Smooth muscle cell (in vitro differentiated cells): ENCODE data around the gene SCAMP1. TPM values are rescaled to one million over a fixed set of nuclear protein-coding genes. Genes with fewer than 3 reads are reported as not detected.

Experiments
- DNase-seq: peaks from one replicate; lab custom pipeline; 2025; ENCODE audit not compliant: unreplicated experiment; lab: John Stamatoyannopoulos, UW
- H2AFZ ChIP-seq: fragments of 200-600 bp; sonication (generic); 2 replicates; pipeline ENCODE4 v1.6.0; 2016; ENCODE audit warnings: antibody characterized with exemption, low read depth, mild to moderate bottlenecking
- H3F3A ChIP-seq: fragments of 200-600 bp; sonication (generic); 2 replicates; pipeline ENCODE4 v1.6.0; 2017; ENCODE audit warnings: antibody characterized with exemption, low read depth
- H3K27ac ChIP-seq: fragments of 200-600 bp; sonication (generic); 2 replicates; pipeline ENCODE4 v1.5.1; 2016; ENCODE audit warnings: low read depth, mild to moderate bottlenecking
- H3K27me3 ChIP-seq: fragments of 200-600 bp; sonication (generic); 2 replicates; pipeline ENCODE4 v1.6.1; 2016; ENCODE audit warnings: low read depth, mild to moderate bottlenecking
- H3K36me3 ChIP-seq: fragments of 200-600 bp; sonication (generic); 2 replicates; pipeline ENCODE4 v1.5.1; 2016; ENCODE audit warnings: low read depth
- H3K4me1 ChIP-seq: fragments of 200-600 bp; sonication (generic); 2 replicates; pipeline ENCODE4 v1.5.1; 2016; ENCODE audit warnings: low read depth
- H3K4me2 ChIP-seq: fragments of 200-600 bp; sonication (generic); 2 replicates; pipeline ENCODE4 v1.6.0; 2016; ENCODE audit warnings: mild to moderate bottlenecking
- H3K4me3 ChIP-seq: fragments of 200-600 bp; sonication (generic); 2 replicates; pipeline ENCODE4 v1.5.1; 2016; ENCODE audit warnings: mild to moderate bottlenecking
- H3K79me2 ChIP-seq: fragments of 200-600 bp; sonication (generic); 2 replicates; pipeline ENCODE4 v1.6.0; 2016; ENCODE audit warnings: low read depth, mild to moderate bottlenecking
- H3K9ac ChIP-seq: fragments of 200-600 bp; sonication (generic); 2 replicates; pipeline ENCODE4 v1.6.0; 2016; ENCODE audit warnings: low read depth
- H3K9me3 ChIP-seq: fragments of 200-600 bp; sonication (generic); replicated peaks from 2 replicates; pipeline ENCODE4 v1.5.1; 2016; ENCODE audit warnings: low read depth
- H4K20me1 ChIP-seq: fragments of 200-600 bp; sonication (generic); 2 replicates; pipeline ENCODE4 v1.6.0; 2016; ENCODE audit warnings: low read depth
- CTCF ChIP-seq: fragments of 200-600 bp; sonication (generic); IDR thresholded peaks from 2 replicates; pipeline ENCODE4 v1.5.1; 2017; ENCODE audit warnings: borderline replicate concordance, mild to moderate bottlenecking, antibody characterized with exemption; ENCODE audit not compliant: insufficient read depth, poor library complexity, severe bottlenecking
- WGBS: methylation state at CpG from one replicate; pipeline ENCODE4 v1.1.7; 2016; ENCODE audit warnings: low lambda C conversion rate; 5-methylcytosine and 5-hydroxymethylcytosine counted together
- polyA plus RNA-seq: library from polyadenylated mRNA; unstranded; fragments of >200 nt; fragmentation: Nextera tagmentation; extraction: Ambion mirVana; gene quantifications from 2 replicates; pipeline ENCODE4 v1.2.1, GENCODE V29; 2016
- total RNA-seq: library from RNA; depleted of rRNA; stranded (reverse); fragments of >200 nt; gene quantifications from 2 replicates; pipeline ENCODE4 v1.2.3, GENCODE V29; 2014

Gene SCAMP1
- total and polyA plus RNA-seq, 2 experiments from 2014 or later, result 21.0 to 45.6 TPM

- Histone ChIP-seq H3K9me3 (no peaks in the 10 kb centered on the region), H3K79me2 (no peaks in the 10 kb centered on the region), H3K27me3 (no peaks in the 10 kb centered on the region), H3K4me3 (no peak overlapping the region), H2AFZ (no peak overlapping the region), H3K27ac (peak overlapping the region; percentile 3), H4K20me1 (no peaks in the 10 kb centered on the region), H3K36me3 (no peaks in the 10 kb centered on the region), H3K4me1 (no peaks in the 10 kb centered on the region), H3K9ac (no peak overlapping the region), H3K4me2 (no peak overlapping the region), H3F3A (peaks cover 5% of the 10 kb centered on the region)
- 91% methylated on average over 3 of the region's 3 CpGs for WGBS
- DNase-seq, result no peak
- TF ChIP-seq CTCF, result no peak
Observed at GRCh38 chr5:78483809-78484521, 123.5 kb downstream of the SCAMP1 start.

- 94% methylated on average over 2 of the region's 2 CpGs for WGBS
- Histone ChIP-seq H3K36me3 (no peaks in the 10 kb centered on the region), H3K9me3 (no peaks in the 10 kb centered on the region), H2AFZ (no peak overlapping the region), H3K27ac (no peak overlapping the region), H4K20me1 (no peaks in the 10 kb centered on the region), H3K79me2 (no peaks in the 10 kb centered on the region), H3K4me2 (no peak overlapping the region), H3K27me3 (no peaks in the 10 kb centered on the region), H3K4me3 (no peak overlapping the region), H3K4me1 (no peaks in the 10 kb centered on the region), H3F3A (peaks cover 5% of the 10 kb centered on the region), H3K9ac (no peak overlapping the region)
- DNase-seq, result no peak
- no peak for TF ChIP-seq CTCF
Observed at GRCh38 chr5:78486218-78486617, 125.8 kb downstream of the SCAMP1 start.

GRCh38 chr5:78487846-78488245 is 127.4 kb downstream of the SCAMP1 start:
- Histone ChIP-seq H2AFZ (no peak overlapping the region), H3K9ac (no peak overlapping the region), H4K20me1 (no peaks in the 10 kb centered on the region), H3K4me3 (no peak overlapping the region), H3K9me3 (no peaks in the 10 kb centered on the region), H3K79me2 (peaks cover under 1% of the 10 kb centered on the region), H3K36me3 (no peaks in the 10 kb centered on the region), H3K4me2 (no peak overlapping the region), H3K4me1 (no peaks in the 10 kb centered on the region), H3K27me3 (no peaks in the 10 kb centered on the region), H3F3A (peaks cover 5% of the 10 kb centered on the region), H3K27ac (peak overlapping the region; percentile 3)
- WGBS, result 92% methylated on average over 4 of the region's 4 CpGs
- TF ChIP-seq CTCF, result no peak
- no peak for DNase-seq
